Limb (tissue), 2 donors: Measurements from ENCODE around the gene METTL15.
"Not testable (repeated sequence)": the region's sequence is repeated elsewhere in the genome, so short reads cannot be mapped to it uniquely, and the experiment has no call there.

Experiments used
- DNase-seq, 2 donors: peaks; one replicate each; pipeline ENCODE4 v3.0.0-alpha.2; 2016; ENCODE audit errors: extremely low spot score in 2 of 2

Gene METTL15

GRCh38 chr11:28290995-28291394, 182.8 kb downstream of the METTL15 start:
- DNase-seq: not testable (repeated sequence)

- no peak for DNase-seq
These were observed 188.2 kb downstream of the METTL15 start for GRCh38 chr11:28296426-28296825.

- DNase-seq: no peak
These were observed 190.0 kb downstream of the METTL15 start for GRCh38 chr11:28298209-28298608.

- no peak for DNase-seq
These were observed 195.4 kb downstream of the METTL15 start for GRCh38 chr11:28303477-28304191.

GRCh38 chr11:28315440-28315839, 207.3 kb downstream of the METTL15 start:
- no peak for DNase-seq

- no peak for DNase-seq
These were observed 210.7 kb downstream of the METTL15 start for GRCh38 chr11:28318871-28319270.

- DNase-seq: no peak
These were observed 215.4 kb downstream of the METTL15 start for GRCh38 chr11:28323621-28324020.

GRCh38 chr11:28332393-28332792, 224.2 kb downstream of the METTL15 start:
- not testable (repeated sequence) for DNase-seq

- DNase-seq: no peak
These were observed 229.5 kb downstream of the METTL15 start for GRCh38 chr11:28337701-28338100.

- no peak for DNase-seq
These were observed 230.2 kb downstream of the METTL15 start for GRCh38 chr11:28338371-28338770.

- no peak for DNase-seq
These were observed 231.3 kb downstream of the METTL15 start for GRCh38 chr11:28339488-28339887.

GRCh38 chr11:28342716-28343115, 234.5 kb downstream of the METTL15 start:
- DNase-seq: no peak

GRCh38 chr11:28343304-28344233, 235.4 kb downstream of the METTL15 start:
- no peak for DNase-seq

GRCh38 chr11:28346209-28346608, 238.0 kb downstream of the METTL15 start:
- DNase-seq: no peak

- DNase-seq: no peak
These were observed 238.5 kb downstream of the METTL15 start for GRCh38 chr11:28346721-28347120.

- no peak for DNase-seq
These were observed 239.2 kb downstream of the METTL15 start for GRCh38 chr11:28347371-28347770.

GRCh38 chr11:28350216-28350615, 242.0 kb downstream of the METTL15 start:
- DNase-seq: no peak

- no peak for DNase-seq
These were observed 245.8 kb downstream of the METTL15 start for GRCh38 chr11:28353991-28354390.

GRCh38 chr11:28366549-28367346, 258.6 kb downstream of the METTL15 start:
- DNase-seq: no peak

- DNase-seq: not testable (repeated sequence)
These were observed 269.9 kb downstream of the METTL15 start for GRCh38 chr11:28378095-28378494.
